HG03135 (cell line): ENCODE measurements around the gene KHK.

ENCODE experiments used
- ATAC-seq: cut with Tn5 transposase; IDR thresholded peaks from one replicate; pipeline ENCODE4 v1.9.1; 2021; ENCODE audit warnings: mild to moderate bottlenecking, moderate library complexity; ENCODE audit not compliant: unreplicated experiment

Gene KHK

DNA sequence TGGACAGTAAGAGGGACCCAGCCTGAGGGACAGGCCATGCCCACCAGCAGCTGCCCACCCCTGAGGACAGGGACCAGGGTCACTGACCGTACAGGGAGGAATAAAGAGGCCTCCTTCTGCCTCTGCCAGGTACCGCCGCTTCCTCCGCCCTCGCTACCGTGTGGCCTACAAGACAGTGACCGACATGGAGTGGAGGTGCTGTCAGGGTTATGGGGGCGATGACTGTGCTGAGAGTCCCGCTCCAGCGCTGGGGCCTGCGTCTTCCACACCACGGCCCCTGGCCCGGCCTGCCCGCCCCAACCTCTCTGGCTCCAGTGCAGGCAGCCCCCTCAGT, 6.0 kb upstream of the KHK start:
- no peak for ATAC-seq

GRCh38 chr2:27081984-27082772, 4.4 kb upstream of the KHK start:
- ATAC-seq = no peak

DNA sequence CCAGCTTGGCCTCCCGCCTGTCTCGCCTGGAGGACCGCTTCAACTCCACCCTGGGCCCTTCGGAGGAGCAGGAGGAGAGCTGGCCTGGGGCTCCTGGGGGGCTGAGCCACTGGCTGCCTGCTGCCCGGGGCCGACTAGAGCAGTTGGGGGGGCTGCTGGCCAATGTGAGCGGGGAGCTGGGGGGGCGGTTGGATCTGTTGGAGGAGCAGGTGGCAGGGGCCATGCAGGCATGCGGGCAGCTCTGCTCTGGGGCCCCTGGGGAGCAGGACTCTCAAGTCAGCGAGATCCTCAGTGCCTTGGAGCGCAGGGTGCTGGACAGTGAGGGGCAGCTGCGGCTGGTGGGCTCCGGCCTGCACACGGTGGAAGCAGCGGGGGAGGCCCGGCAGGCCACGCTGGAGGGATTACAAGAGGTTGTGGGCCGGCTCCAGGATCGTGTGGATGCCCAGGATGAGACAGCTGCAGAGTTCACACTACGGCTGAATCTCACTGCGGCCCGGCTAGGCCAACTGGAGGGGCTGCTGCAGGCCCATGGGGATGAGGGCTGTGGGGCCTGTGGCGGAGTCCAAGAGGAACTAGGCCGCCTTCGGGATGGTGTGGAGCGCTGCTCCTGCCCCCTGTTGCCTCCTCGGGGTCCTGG, 3.7 kb upstream of the KHK start:
- ATAC-seq = no peak

- ATAC-seq = no peak
Observed at GRCh38 chr2:27083410-27084296, 2.9 kb upstream of the KHK start.

- no peak for ATAC-seq
Observed at GRCh38 chr2:27084297-27085061, 2.1 kb upstream of the KHK start.

- ATAC-seq = no peak
Observed at GRCh38 chr2:27085062-27085672, 1.4 kb upstream of the KHK start.

- peak; percentile 4 for ATAC-seq
Observed at GRCh38 chr2:27085673-27086089, 891 bp upstream of the KHK start.

DNA sequence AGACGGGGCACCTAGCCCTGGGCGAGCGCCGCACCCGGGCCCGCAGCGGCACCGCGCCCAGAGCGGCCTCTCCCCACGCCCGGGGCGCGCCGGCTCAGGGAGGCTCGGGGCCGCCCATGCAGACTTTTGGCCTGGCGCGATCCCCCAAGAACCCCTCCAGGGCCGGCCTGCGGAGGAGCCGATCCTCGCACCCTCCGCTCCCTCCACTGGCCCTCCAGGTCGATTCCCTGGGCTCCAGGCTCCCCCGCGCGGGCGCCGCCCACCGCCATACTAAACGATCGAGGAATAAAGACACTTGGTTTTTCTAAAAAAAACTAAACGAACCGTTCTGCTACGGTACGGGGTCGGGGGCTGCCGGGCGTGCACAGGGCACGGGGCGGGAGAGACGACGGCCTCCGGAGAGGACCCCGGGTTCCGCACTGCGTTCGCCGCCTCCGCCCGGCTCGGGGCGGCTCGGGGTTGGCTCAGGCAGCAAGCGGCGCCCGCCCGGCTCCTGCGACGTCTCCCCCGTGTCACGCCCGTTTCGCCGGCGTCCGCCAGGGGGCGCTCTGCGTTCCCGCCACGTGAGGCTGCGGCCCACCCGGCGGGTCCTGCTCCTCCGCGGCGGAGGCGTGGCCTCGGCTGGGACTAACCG, 365 bp upstream of the KHK start:
- ATAC-seq = peak; percentile 74

- no peak for ATAC-seq
Observed at GRCh38 chr2:27087823-27088410, 1.3 kb downstream of the KHK start.

DNA sequence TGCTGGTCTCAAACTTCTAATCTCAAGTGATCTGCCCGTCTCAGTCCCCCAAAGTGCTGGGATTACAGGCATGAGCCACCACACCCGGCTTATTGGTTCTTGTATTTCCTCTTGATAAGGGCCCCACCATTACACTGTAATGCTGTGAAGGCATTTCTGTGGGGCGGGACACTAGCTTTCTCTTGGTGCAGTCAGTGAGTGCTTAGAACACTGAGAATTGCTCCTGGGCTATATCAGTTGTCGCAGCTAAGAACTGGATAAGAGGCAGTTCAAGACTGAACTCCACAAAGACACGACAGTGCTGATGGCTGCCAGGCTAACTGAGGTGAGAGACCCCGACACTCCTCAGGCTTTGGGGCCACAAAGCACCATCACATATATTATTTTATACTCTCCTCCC, 2.1 kb downstream of the KHK start:
- no peak for ATAC-seq

DNA sequence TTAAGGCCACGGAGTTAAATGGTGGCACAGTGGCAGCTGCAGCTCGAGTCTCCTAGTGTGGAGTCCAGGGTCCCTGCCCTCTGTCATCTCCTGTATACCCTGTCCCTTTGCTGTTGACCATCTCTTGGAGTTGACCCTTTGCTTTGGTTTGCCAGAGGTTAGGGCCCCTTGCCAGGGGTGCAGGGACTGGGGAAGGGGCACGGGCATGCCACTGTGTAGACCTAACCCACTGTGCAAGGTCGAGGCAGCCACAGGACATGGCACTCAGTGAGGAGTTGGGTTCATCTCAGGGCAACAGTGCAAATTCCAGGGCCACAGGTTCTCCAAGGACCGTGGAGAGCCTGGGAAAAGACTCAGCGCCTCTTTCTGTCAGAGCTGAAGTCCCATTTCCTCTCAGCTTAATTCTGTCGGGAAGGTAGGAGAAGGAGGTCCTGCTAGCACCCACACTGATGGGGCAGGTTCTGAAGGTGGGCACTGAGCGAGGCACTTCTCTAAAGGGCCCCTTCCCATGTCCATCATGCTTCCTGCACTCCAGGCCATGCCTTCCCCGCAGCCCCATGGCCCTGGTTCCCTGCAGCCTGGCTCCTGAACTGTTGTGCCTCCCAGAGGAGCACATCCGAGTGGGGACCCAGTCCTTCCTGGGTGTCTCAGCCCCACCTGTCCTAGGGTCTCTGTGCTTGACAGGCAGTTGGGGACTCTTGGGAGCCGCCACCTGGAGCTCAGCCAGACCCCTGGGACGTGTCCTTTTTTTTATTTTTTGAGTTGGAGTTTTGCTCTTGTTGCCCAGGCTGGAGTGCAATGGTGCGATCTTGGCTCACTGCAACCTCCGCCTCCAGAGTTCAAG, 2.8 kb downstream of the KHK start:
- ATAC-seq = no peak

GRCh38 chr2:27091746-27092695, 5.4 kb downstream of the KHK start:
- no peak for ATAC-seq

DNA sequence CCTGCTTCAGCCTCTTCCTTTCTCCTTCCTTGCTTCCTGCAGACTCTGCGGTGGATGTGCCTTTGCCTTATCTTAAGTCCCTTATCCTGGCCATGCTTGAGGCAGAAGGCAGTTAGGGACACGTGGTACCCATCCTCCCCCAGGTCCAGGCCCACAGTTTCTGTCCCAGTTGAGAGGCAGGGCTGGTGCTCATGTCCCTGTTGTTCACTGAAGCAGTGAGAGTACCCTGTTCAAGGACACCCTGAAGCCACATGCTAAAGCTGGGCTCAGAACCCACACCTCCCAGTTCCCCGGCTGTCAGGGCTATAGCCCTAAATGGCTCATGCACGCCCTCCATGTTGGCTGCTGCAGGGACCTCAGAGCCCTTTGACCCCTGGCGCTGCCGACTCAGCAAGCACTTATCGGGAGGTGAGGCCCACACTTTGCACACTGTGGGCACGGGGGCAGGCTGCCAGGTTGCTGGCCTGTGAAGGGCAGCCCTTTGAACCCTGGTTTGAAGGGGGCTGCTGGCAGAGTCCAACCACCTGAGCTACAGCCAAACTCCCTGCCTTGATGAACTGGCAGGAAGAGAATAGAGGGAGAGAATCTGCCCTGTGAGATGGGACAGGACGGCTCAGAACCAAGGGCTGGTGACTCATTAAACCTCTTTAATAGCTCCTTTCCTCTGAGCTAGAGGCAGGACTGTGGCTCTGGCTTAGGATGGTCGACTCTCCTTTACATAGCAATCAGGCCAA, 6.3 kb downstream of the KHK start:
- no peak for ATAC-seq

DNA sequence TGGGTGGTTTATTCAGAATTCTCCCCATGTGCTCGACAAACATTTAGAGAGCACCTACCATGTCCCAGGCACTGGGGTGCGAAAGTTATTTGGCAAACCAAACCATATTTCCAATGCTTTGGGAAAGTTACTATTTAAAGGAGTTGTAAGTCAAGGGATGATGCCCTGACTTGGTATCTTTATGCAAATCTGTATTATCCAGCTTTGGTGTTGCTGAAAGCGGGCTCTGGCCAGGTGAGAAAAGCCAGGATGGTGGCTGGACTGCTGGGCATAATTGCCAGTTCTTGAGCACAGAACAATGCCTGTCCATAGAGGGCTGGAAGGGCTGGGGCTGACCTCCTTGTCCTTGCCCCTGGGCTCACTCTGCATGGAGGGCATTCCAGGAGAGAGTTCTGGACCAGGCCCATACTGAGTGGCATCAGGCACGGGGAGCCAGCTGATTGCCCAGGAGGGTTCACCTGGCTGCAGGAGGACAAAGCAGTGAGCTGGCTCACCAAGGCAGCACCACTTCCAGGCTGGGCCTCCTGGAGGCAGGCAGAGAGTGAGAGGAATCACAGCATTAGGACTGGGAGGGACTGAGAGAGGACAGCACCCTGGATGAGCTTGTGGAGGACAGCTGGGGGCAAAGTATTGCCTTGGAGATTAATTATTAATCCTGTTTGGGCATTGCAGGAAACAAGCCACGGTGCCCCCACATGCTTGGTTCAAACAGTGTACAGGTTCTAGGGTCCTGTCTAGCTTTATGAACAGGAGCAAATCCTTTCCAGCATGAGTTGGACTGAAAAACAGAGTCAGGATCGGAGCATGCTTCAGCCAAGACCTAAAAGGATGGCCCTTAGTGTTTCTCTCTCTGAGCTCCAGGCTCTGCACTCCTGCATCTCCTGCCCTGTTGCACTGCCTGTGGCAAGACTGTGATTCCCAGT, 7.1 kb downstream of the KHK start:
- ATAC-seq = no peak

GRCh38 chr2:27094353-27094984, 7.9 kb downstream of the KHK start:
- ATAC-seq = no peak

DNA sequence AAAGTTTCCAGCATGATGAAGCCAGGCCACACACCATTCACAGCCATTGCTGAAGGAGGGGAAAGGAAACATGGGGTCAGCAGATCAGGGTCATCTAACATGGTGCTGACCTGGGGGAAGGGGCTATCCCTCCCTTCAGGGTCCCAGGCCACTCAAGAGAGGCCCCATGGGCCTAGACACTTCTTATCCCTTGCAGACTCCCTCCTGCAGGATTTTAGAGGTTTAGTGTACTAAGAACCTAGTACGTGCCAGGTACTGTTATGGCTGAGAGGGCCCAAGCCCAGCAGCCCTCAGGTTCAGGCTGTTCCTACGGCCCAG, 8.8 kb downstream of the KHK start:
- ATAC-seq = no peak
